ENCODE data around the gene KCNMA1.

Gene KCNMA1

GRCh38 chr10:77509391-77509790 is 128.2 kb downstream of the KCNMA1 start:
- no peak overlapping the region for H3K4me3 ChIP-seq (ENCODE audit: control insufficient read depth, low read depth, low read length)
- no peak for DNase-seq (ENCODE audit: low read depth)
- no peak for TF ChIP-seq CTCF (IDR thresholded peaks at IDR 0.05; ENCODE audit: control insufficient read depth, insufficient read depth, low read depth, low read length, missing control alignments)

GRCh38 chr10:77507291-77507880 is 130.2 kb downstream of the KCNMA1 start:
- no peak overlapping the region for H3K4me3 ChIP-seq (ENCODE audit: control insufficient read depth, low read depth, low read length)
- no peak for DNase-seq (ENCODE audit: low read depth)
- no peak for TF ChIP-seq CTCF (IDR thresholded peaks at IDR 0.05; ENCODE audit: control insufficient read depth, insufficient read depth, low read depth, low read length, missing control alignments)

DNA sequence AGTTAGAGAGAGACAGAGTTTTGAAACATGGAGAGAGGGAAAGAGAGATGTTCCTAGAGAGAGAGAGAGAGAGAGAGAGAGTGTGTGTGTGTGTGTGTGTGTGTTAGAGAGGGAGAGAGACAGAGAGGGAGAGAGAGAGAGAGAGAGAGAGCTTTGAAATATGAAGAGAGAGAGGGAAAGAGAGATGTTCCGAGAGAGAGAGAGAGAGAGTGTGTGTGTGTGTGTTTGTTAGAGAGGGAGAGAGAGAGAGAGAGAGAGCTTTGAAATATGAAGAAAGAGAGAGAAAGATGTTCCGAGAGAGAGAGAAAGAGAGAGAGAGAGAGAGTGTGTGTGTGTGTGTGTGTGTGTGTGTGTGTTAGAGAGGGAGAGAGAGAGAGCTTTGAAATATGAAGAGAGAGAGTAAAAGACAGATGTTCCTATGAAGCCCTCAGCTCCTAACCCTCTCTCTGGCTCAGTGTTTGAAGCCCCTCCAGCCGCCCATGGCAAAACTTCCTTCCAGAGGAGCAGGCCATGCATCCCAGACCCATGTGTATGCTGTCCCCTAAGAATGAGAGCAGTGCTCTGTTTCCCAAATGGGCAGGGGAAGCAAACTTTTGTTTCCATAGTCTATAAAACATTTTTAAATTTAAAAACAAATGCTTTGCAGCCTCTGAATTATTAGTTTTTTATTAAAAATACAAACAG is 130.9 kb downstream of the KCNMA1 start:
- DNase-seq (ENCODE audit: low read depth): no peak
- TF ChIP-seq CTCF (IDR thresholded peaks at IDR 0.05; ENCODE audit: control insufficient read depth, insufficient read depth, low read depth, low read length, missing control alignments): no peak
- H3K4me3 ChIP-seq (ENCODE audit: control insufficient read depth, low read depth, low read length): no peak overlapping the region

- H3K4me3 ChIP-seq (ENCODE audit: control insufficient read depth, low read depth, low read length): no peak overlapping the region
- TF ChIP-seq CTCF (IDR thresholded peaks at IDR 0.05; ENCODE audit: control insufficient read depth, insufficient read depth, low read depth, low read length, missing control alignments): no peak
- DNase-seq (ENCODE audit: low read depth): peak; percentile 88
These were observed 131.9 kb downstream of the KCNMA1 start for GRCh38 chr10:77505431-77506334.

- no peak overlapping the region for H3K4me3 ChIP-seq (ENCODE audit: control insufficient read depth, low read depth, low read length)
- DNase-seq (ENCODE audit: low read depth): no peak
- TF ChIP-seq CTCF (IDR thresholded peaks at IDR 0.05; ENCODE audit: control insufficient read depth, insufficient read depth, low read depth, low read length, missing control alignments): no peak
These were observed 132.7 kb downstream of the KCNMA1 start for GRCh38 chr10:77504873-77505257.

- no peak for TF ChIP-seq CTCF (IDR thresholded peaks at IDR 0.05; ENCODE audit: control insufficient read depth, insufficient read depth, low read depth, low read length, missing control alignments)
- DNase-seq (ENCODE audit: low read depth): peak; percentile 42
- no peak overlapping the region for H3K4me3 ChIP-seq (ENCODE audit: control insufficient read depth, low read depth, low read length)
These were observed 133.3 kb downstream of the KCNMA1 start for GRCh38 chr10:77504196-77504872.
